ENCODE measurements around the gene ZCCHC13.

GRCh38 chrX:74318672-74319071 is 14.7 kb downstream of the ZCCHC13 start:
- TF ChIP-seq, protein P1, sequence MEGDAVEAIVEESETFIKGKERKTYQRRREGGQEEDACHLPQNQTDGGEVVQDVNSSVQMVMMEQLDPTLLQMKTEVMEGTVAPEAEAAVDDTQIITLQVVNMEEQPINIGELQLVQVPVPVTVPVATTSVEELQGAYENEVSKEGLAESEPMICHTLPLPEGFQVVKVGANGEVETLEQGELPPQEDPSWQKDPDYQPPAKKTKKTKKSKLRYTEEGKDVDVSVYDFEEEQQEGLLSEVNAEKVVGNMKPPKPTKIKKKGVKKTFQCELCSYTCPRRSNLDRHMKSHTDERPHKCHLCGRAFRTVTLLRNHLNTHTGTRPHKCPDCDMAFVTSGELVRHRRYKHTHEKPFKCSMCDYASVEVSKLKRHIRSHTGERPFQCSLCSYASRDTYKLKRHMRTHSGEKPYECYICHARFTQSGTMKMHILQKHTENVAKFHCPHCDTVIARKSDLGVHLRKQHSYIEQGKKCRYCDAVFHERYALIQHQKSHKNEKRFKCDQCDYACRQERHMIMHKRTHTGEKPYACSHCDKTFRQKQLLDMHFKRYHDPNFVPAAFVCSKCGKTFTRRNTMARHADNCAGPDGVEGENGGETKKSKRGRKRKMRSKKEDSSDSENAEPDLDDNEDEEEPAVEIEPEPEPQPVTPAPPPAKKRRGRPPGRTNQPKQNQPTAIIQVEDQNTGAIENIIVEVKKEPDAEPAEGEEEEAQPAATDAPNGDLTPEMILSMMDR (IDR thresholded peaks at IDR 0.05) = no peak
- TF ChIP-seq POLR2AphosphoS5 (IDR thresholded peaks at IDR 0.05) = no peak
